ENCODE results near the gene MYO1B. TPM values are rescaled to one million over a fixed set of nuclear protein-coding genes. Genes with fewer than 3 reads are reported as not detected.

MYO1B gene
- total and polyA plus RNA-seq, 10 of the 15 experiments (the other 5 are each of a cell fraction or from before 2014, with no cell fraction given), result 0.10 to 4.2 (median 1.6) TPM

DNA sequence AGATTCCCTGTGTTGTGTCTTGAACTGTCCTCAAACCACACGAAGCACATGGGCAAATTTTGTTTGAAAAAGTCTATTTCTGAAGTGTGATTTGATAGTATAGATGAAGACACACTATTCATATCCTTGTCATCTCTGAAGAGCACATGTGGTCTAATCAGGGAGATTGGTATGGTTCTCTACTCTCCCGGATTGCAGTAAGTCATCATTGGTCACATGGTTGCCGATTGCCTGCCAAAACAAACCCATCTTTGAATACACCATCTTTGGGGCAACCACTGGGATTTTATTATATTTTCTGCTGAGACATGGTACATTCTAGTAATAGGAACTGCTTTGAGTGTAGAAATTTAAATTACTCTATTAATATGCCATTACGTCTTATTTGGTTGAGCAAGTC, 186.9 kb downstream of the MYO1B start:
- H3K4me1 ChIP-seq (ENCODE audit: control insufficient read depth, insufficient read depth, low read length), result no peaks in the 10 kb centered on the region
- no peak overlapping the region for H3K4me3 ChIP-seq
- no peaks in the 10 kb centered on the region for H3K27me3 ChIP-seq (replicated peaks in 1 of 2; ENCODE audit: control insufficient read depth in 2 of 2, insufficient read depth in 2 of 2, low read length in 1 of 2)
- in situ Hi-C loops (cut with MboI) (no loop called here), intact Hi-C loops (cut with micrococcal nuclease; ENCODE audit: unreplicated experiment) (no loop called here)
- no peaks in the 10 kb centered on the region for H3K79me2 ChIP-seq (ENCODE audit: control insufficient read depth, insufficient read depth, low read length)
- CTCF ChIA-PET, result no interaction called here
- ATAC-seq, result no peak
- BruUV-seq (replicated peaks), result no TSS peak
- no peak for DNase-seq (ENCODE audit: low read depth, low spot score)
- TF ChIP-seq EED (IDR thresholded peaks at IDR 0.05; ENCODE audit: low read depth) (no peak), TCF3 (IDR thresholded peaks at IDR 0.05; ENCODE audit: borderline replicate concordance, insufficient read depth, low read depth, low read length) (no peak), CEBPZ (IDR thresholded peaks at IDR 0.05; ENCODE audit: low read depth, low read length) (no peak), ASH2L (IDR thresholded peaks at IDR 0.05; ENCODE audit: borderline replicate concordance, low read depth) (no peak), BHLHE40 (IDR thresholded peaks at IDR 0.05; ENCODE audit: borderline replicate concordance in 1 of 2, low read depth in 2 of 2, low read length in 1 of 2) (no peak), REST (IDR thresholded peaks at IDR 0.05; ENCODE audit: low read depth, low read length) (no peak), ZNF274 (IDR thresholded peaks at IDR 0.05; ENCODE audit: insufficient read depth, insufficient read length) (no peak), STAT1 (conservative IDR thresholded peaks at IDR 0.05) (no peak), CHD1 (IDR thresholded peaks at IDR 0.05; ENCODE audit: low read depth, low read length) (no peak), JUNB (IDR thresholded peaks at IDR 0.05) (no peak), YY1 (IDR thresholded peaks at IDR 0.05; ENCODE audit: low read depth, low read length) (no peak), ZNF622 (IDR thresholded peaks at IDR 0.05) (no peak), CBFB (IDR thresholded peaks at IDR 0.05; ENCODE audit: low read depth) (no peak), POLR2AphosphoS2 (IDR thresholded peaks at IDR 0.05; ENCODE audit: low read depth, low read length) (no peak), CREB1 (IDR thresholded peaks at IDR 0.05; ENCODE audit: low read depth) (no peak), ZNF24 (IDR thresholded peaks at IDR 0.05) (no peak), TBL1XR1 (IDR thresholded peaks at IDR 0.05; ENCODE audit: low read depth, low read length) (no peak), SREBF2 (IDR thresholded peaks at IDR 0.05; ENCODE audit: low read length) (no peak)
- TF ChIP-seq, protein P1, sequence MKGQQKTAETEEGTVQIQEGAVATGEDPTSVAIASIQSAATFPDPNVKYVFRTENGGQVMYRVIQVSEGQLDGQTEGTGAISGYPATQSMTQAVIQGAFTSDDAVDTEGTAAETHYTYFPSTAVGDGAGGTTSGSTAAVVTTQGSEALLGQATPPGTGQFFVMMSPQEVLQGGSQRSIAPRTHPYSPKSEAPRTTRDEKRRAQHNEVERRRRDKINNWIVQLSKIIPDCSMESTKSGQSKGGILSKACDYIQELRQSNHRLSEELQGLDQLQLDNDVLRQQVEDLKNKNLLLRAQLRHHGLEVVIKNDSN (IDR thresholded peaks at IDR 0.05; ENCODE audit: borderline replicate concordance, extremely low read length, insufficient read depth, low read depth, low read length), result no peak
- RAD21 ChIA-PET (ENCODE audit: unreplicated experiment), result no interaction called here
- H2AFZ ChIP-seq (ENCODE audit: control insufficient read depth, low read depth, low read length), result no peak overlapping the region
- no peaks in the 10 kb centered on the region for H4K20me1 ChIP-seq (ENCODE audit: control insufficient read depth, insufficient read depth)
- no peak for FAIRE-seq
- H3K9me3 ChIP-seq (replicated peaks; ENCODE audit: control insufficient read depth, insufficient read depth, low read length), result no peaks in the 10 kb centered on the region
- POLR2A ChIA-PET, result no interaction called here
- WGBS (ENCODE audit: insufficient coverage, insufficient replicate concordance, low lambda C conversion rate, missing lambda C conversion rate), result 58% methylated on average over 4 of the region's 4 CpGs
- no peak overlapping the region for H3K4me2 ChIP-seq (ENCODE audit: control insufficient read depth, insufficient read depth)
- no peaks in the 10 kb centered on the region for H3K36me3 ChIP-seq (ENCODE audit: control insufficient read depth in 2 of 2, insufficient read depth in 2 of 2, low read length in 1 of 2)
- H3K27ac ChIP-seq (ENCODE audit: control insufficient read depth, insufficient read depth), result no peak overlapping the region
- H3K9ac ChIP-seq (ENCODE audit: control insufficient read depth, insufficient read depth, low read length), result no peak overlapping the region
- SMC1A ChIA-PET (ENCODE audit: uncharacterized antibody, unreplicated experiment), result no interaction called here

All from GM12878 (cell line).